ENCODE results near the gene SCN1B. TPM values are rescaled to one million over a fixed set of nuclear protein-coding genes. Genes with fewer than 3 reads are reported as not detected.

The SCN1B gene
- total RNA-seq, 1 experiment from 2014 or later, result 8.0 TPM

GRCh38 chr19:35055715-35056179 lies 25.5 kb downstream of the SCN1B start (continued):
- TF ChIP-seq MLX (CRISPR knock-in tag; IDR thresholded peaks at IDR 0.05) (no peak), TCF7 (CRISPR knock-in tag; IDR thresholded peaks at IDR 0.05; ENCODE audit: low read depth) (no peak), ZNF423 (CRISPR knock-in tag; IDR thresholded peaks at IDR 0.05) (peak; percentile 27; the same call in 1 of the 2 replicates), GTF2I (CRISPR knock-in tag; conservative IDR thresholded peaks at IDR 0.05) (no peak), NR1H2 (CRISPR knock-in tag; IDR thresholded peaks at IDR 0.05) (no peak), OVOL2 (CRISPR knock-in tag; IDR thresholded peaks at IDR 0.05; ENCODE audit: borderline replicate concordance) (no peak), TEAD4 (CRISPR knock-in tag; IDR thresholded peaks at IDR 0.05) (no peak), USF2 (CRISPR knock-in tag; IDR thresholded peaks at IDR 0.05) (0 out of 2 replicates have a peak, but pooled peaks have one; percentile 33), PREB (CRISPR knock-in tag; IDR thresholded peaks at IDR 0.05; ENCODE audit: borderline replicate concordance) (no peak), ZNF121 (CRISPR knock-in tag; IDR thresholded peaks at IDR 0.05) (peak; percentile 95), CBFB (CRISPR knock-in tag; IDR thresholded peaks at IDR 0.05; ENCODE audit: low read depth) (no peak), PRDM15 (CRISPR knock-in tag; IDR thresholded peaks at IDR 0.05) (no peak)
- TF ChIP-seq, protein P1, sequence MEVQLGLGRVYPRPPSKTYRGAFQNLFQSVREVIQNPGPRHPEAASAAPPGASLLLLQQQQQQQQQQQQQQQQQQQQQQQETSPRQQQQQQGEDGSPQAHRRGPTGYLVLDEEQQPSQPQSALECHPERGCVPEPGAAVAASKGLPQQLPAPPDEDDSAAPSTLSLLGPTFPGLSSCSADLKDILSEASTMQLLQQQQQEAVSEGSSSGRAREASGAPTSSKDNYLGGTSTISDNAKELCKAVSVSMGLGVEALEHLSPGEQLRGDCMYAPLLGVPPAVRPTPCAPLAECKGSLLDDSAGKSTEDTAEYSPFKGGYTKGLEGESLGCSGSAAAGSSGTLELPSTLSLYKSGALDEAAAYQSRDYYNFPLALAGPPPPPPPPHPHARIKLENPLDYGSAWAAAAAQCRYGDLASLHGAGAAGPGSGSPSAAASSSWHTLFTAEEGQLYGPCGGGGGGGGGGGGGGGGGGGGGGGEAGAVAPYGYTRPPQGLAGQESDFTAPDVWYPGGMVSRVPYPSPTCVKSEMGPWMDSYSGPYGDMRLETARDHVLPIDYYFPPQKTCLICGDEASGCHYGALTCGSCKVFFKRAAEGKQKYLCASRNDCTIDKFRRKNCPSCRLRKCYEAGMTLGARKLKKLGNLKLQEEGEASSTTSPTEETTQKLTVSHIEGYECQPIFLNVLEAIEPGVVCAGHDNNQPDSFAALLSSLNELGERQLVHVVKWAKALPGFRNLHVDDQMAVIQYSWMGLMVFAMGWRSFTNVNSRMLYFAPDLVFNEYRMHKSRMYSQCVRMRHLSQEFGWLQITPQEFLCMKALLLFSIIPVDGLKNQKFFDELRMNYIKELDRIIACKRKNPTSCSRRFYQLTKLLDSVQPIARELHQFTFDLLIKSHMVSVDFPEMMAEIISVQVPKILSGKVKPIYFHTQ (CRISPR knock-in tag; IDR thresholded peaks at IDR 0.05), result no peak
- TF ChIP-seq, protein P2, sequence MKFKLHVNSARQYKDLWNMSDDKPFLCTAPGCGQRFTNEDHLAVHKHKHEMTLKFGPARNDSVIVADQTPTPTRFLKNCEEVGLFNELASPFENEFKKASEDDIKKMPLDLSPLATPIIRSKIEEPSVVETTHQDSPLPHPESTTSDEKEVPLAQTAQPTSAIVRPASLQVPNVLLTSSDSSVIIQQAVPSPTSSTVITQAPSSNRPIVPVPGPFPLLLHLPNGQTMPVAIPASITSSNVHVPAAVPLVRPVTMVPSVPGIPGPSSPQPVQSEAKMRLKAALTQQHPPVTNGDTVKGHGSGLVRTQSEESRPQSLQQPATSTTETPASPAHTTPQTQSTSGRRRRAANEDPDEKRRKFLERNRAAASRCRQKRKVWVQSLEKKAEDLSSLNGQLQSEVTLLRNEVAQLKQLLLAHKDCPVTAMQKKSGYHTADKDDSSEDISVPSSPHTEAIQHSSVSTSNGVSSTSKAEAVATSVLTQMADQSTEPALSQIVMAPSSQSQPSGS (CRISPR knock-in tag; IDR thresholded peaks at IDR 0.05; ENCODE audit: borderline replicate concordance, low read depth), result no peak

DNA sequence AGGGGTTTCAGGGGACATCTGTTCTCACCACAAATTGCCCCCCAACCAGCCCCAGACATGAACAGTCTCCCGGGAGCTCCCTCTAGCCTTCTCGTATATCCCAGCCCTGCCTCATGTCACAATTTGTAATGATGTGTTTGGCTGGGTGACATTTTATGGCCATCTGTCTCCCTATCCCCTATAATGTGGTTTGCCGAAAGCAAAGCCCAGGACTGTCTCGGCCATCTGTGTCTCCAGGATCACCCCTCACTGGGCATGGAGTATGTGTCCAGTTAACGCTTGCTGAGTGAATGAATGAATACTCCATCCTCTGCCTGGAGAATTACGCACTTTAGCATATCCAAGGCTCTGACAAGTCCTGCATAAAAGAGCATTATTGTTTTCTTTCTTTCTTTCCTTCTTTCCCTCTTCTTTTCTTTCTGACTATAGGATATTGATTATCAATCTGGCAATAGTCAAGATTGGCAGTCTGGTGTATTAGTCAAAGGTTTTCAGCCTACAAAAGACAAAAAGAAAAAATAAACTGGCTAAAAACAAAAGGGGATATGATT lies 26.3 kb downstream of the SCN1B start:
- no peak for DNase-seq (ENCODE audit: low spot score)
- no peak for ATAC-seq
- Mint-ChIP-seq H3K4me3 (no peak overlapping the region), H3K9me3 (no peaks in the 10 kb centered on the region), H3K36me3 (no peaks in the 10 kb centered on the region), H3K4me1 (peaks cover 19% of the 10 kb centered on the region), H3K27ac (no peak overlapping the region; the same call in 1 of the 2 replicates), H3K27me3 (ENCODE audit: low read depth) (peaks cover 4% of the 10 kb centered on the region)
- ChIA-PET POLR2A (no interaction called here), CTCF (interaction anchor here (0.6 to 5.0 kb wide), 23 partner anchors 8 to 421 kb away, joined by 3 to 81 read pairs (median 8); partner anchors contain the start of genes FXYD5, LGI4 and USF2)
- TF ChIP-seq, protein P3, sequence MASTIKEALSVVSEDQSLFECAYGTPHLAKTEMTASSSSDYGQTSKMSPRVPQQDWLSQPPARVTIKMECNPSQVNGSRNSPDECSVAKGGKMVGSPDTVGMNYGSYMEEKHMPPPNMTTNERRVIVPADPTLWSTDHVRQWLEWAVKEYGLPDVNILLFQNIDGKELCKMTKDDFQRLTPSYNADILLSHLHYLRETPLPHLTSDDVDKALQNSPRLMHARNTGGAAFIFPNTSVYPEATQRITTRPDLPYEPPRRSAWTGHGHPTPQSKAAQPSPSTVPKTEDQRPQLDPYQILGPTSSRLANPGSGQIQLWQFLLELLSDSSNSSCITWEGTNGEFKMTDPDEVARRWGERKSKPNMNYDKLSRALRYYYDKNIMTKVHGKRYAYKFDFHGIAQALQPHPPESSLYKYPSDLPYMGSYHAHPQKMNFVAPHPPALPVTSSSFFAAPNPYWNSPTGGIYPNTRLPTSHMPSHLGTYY (CRISPR knock-in tag; IDR thresholded peaks at IDR 0.05), result no peak
- TF ChIP-seq GRHL2 (CRISPR knock-in tag; IDR thresholded peaks at IDR 0.05; ENCODE audit: insufficient replicate concordance, severe bottlenecking), result no peak
- no peak for TF ChIP-seq ZSCAN18 (CRISPR knock-in tag; IDR thresholded peaks at IDR 0.05)
- no peak for TF ChIP-seq OVOL2 (CRISPR knock-in tag; IDR thresholded peaks at IDR 0.05; ENCODE audit: borderline replicate concordance)
- no peak for TF ChIP-seq USF2 (CRISPR knock-in tag; IDR thresholded peaks at IDR 0.05)
- TF ChIP-seq JAZF1 (CRISPR knock-in tag; IDR thresholded peaks at IDR 0.05), result no peak
- no peak for TF ChIP-seq ZNF416 (CRISPR knock-in tag; IDR thresholded peaks at IDR 0.05)
